Stimulated activated CD4-positive, alpha-beta T cell treated with anti-CD3 and anti-CD28 coated beads, Interleukin-12 subunit alpha, Interleukin-12 subunit beta, amount 100 ng/mL, for 4 hours (primary cell): Measurements from ENCODE around the gene OR52E8.

Experiments used
- DNase-seq: peaks from one replicate; pipeline ENCODE4 v3.0.0-alpha.2; 2020

The OR52E8 gene

GRCh38 chr11:5857590-5857989 is at the start of gene OR52E8:
OR52E8 (minus strand) TSS chr11:5857690; CDS start chr11:5857690, 0 bp downstream.
- no peak for DNase-seq

DNA sequence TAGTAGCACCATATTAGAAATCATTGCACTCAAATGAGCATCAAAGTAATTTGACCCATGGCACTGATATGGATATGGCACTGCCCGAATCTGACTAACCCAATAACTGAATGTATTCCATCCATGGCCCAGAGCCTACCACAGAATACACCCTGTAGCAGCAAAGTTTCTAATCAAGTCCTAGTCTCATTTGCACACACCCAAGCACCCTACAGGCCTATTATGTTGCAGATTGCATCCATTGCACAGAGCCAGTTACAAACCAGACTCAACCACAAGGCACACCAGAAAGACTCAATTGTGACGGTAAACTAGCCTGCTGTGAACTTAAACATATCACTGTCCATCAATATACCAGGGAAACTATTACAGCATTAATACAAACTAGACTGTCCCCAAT is 42.0 kb upstream of the OR52E8 start:
- no peak for DNase-seq

DNA sequence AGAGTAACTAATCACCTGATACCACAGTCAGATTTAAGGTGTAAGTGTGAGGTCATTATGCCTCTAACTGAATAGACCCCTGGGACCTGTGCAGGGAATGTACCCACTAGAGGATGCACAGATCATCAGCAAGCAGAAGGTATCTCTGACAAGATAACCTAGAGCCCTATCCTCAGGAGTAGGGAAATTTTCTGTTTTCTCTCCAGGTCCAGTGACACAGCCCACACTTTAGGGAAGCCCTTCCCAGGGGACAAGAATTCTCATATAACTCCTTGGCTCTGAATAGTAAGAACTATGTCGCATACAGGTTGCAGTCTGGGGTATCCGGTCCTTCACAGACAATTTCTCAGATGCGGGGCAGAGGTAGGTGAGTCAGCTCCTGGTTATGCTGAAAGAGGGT is 35.4 kb upstream of the OR52E8 start, which contains the start of gene OR52E5:
OR52E5 (plus strand) TSS at position 301 of the 400 bp plus-strand sequence. CDS start 7,569 bp downstream, outside the sequence.
- DNase-seq, result no peak

DNA sequence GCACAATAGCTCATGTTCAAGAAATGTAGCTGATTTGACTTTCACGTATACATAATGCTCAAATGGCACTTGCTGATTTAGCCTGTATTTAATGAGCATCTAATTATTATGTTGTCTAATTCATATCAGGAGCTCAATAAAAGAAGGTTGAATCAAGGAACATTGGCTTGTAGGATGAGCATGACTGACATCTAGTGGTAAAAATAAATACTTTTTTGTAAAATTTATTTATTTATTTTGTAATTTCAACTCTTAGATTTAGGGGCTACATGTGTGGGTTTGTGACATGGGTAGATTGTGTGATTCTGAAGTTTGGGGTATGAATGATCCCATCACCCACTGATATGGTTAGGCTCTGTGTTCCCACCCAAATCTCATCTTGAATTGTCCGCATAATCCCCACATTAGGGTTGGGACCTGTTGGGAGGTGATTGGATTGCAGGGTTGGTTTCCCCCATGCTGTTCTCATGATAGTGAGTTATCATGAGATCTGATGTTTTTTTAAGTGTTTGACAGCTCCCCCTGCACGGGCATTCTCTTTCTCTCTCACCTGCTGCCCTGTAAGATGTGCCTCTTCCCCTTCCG is 33.8 kb upstream of the OR52E8 start:
- no peak for DNase-seq

GRCh38 chr11:5887661-5888060 is 30.2 kb upstream of the OR52E8 start:
- DNase-seq, result no peak

DNA sequence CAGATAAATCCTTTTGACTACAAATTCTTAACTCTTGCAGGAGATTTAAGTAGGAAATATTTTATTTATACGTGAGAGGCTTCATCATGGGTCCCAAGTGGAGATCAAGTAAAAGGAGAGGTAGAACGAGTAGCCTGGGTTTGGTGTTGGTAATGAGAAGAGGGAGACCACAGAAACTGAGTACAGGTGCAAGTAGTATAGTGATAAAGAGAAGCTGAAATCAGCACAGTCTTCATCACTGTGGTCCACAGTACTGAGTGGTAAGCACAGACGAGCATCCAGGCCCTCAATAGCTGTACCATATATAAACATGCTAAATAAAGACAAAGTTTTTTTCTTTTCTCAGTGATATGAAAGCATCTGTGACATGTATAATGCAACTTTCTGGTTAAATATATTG is 29.7 kb upstream of the OR52E8 start:
- DNase-seq, result no peak

- DNase-seq, result no peak
These were observed 24.3 kb upstream of the OR52E8 start for GRCh38 chr11:5881756-5882155.

GRCh38 chr11:5880329-5880728 is 22.8 kb upstream of the OR52E8 start, which contains the start of gene OR52E4:
OR52E4 (plus strand) TSS chr11:5880629; CDS start chr11:5884293, 3,664 bp downstream.
- DNase-seq, result no peak

- no peak for DNase-seq
These were observed 21.1 kb upstream of the OR52E8 start for GRCh38 chr11:5878564-5878963.

DNA sequence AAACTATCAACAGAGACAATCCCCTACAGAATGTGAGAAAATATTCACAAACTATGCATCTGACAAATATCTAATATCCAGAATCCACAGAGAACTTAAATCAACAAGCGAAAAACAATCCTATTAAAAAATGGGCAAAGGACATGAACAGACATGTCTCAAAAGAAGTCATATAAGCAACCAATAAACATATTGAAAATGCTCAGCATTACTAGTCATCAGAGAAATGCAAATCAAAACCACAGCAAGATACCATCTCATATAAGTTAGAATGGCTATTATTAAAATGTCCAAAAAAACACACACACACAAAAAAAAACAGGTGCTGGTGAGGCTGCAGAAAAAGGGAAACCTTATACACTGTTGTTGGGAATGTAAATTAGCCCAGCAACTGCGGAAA is 8.3 kb upstream of the OR52E8 start:
- no peak for DNase-seq

DNA sequence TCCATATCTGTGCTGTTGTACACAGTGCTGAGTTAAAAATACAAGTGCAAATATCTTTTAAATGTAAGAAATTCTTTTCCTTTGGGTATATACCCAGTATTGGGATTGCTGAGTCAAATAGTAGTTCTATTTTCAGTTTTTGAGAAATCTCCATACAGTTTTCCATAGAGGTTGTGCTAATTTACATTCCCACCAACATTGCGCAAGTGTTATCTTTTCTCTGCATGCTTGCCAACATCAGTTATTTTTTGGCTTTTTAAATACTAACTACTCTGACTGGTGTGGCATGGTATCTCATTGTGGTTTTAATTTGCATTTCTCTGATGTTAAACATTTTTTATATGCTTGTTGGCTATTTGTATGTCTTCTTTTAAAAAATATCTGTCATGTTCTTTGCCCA is 6.5 kb downstream of the OR52E8 start:
- no peak for DNase-seq

DNA sequence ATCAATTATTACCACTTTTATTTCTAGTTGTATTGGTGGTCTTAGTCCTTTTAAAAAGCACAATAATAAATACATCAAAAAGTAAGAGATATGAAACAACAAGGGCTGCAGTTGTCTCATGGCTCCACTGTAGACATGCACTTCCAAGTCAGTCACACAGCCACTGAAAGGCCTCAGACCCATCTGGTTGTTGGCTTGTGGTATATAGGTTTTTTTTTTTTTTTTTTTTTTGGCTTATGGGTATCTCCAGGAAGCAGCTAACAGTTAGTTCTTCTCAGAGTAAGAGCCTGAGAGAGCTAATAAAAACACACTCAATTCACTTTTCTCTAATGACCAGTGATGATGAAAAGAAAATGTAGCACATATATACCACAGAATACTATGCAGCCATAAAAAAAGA is 9.8 kb downstream of the OR52E8 start:
- DNase-seq, result no peak

GRCh38 chr11:5846701-5847100 is 10.8 kb downstream of the OR52E8 start:
- no peak for DNase-seq

DNA sequence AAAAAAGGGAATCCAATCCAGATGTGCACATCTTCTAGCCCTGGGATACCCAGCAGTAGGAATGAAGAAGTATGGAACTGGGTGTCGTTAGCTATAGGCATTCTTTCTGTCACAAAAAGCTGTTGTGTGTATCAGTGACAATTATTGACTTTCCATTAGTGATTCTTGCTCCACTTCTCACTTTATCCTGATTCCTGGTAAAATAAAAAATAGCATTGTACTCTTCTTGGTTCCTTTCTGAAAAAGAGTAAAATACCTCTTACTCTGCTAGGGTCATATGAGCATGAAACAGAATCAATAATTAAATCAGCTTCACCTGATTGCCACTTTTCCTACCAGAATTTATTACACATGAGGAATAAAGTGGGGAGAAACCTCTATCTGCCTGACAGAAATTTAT is 15.7 kb downstream of the OR52E8 start, which contains the start of gene OR52E6:
OR52E6 (minus strand) TSS at position 101 of the 400 bp plus-strand sequence; CDS start at position 101, 0 bp downstream.
- DNase-seq, result no peak

GRCh38 chr11:5837695-5838094 is 19.8 kb downstream of the OR52E8 start:
- no peak for DNase-seq

- no peak for DNase-seq
These were observed 24.0 kb downstream of the OR52E8 start for GRCh38 chr11:5833446-5833845.

GRCh38 chr11:5831196-5831829 is 26.2 kb downstream of the OR52E8 start:
- DNase-seq, result no peak

DNA sequence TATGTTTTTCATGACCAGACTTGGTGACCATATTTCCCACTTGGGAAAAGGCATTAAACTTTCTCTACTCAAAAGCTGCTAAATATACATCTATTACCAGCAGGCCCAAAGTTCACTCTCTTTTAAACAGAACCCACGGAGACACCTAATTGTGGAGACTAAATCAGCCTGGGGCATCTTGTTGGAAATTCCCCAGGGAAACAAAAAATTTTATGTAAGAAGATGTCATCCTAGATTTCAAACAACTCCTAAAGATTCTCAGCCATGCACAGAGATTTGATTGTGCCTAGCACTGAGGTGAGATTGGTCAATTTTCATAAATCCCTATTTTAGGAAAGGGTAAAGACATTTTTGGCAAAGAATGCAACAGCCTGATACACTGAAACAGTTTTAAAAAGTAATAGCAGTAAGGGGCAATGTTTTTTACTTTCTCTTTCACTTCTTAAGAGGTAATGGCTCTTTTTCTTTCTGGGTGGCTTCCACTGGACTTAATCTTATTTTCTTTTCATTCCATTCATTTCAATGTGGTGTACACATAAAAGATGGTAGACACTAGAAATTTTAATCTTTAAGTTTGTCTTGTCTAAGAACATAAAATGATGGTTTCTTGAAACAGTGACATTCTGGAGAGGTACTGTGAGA is 39.1 kb downstream of the OR52E8 start:
- DNase-seq, result no peak

DNA sequence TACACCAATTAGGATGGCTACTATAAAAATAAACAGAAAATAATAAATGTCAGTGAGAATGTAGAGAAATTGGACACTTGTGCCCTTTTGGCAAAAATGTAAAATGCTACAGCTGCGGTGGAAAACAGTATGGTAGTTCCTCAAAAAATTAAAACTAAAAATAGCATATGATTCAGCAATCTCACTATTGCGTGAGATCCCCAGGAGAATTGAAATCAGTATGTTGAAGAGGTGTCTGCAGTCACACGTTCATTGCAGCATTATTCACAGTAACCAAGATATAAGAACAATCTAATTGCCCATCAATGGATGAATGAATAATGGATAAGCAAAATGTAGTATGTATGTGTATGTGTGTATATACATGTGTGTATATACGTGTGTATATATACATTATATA is 42.0 kb downstream of the OR52E8 start:
- DNase-seq, result no peak

DNA sequence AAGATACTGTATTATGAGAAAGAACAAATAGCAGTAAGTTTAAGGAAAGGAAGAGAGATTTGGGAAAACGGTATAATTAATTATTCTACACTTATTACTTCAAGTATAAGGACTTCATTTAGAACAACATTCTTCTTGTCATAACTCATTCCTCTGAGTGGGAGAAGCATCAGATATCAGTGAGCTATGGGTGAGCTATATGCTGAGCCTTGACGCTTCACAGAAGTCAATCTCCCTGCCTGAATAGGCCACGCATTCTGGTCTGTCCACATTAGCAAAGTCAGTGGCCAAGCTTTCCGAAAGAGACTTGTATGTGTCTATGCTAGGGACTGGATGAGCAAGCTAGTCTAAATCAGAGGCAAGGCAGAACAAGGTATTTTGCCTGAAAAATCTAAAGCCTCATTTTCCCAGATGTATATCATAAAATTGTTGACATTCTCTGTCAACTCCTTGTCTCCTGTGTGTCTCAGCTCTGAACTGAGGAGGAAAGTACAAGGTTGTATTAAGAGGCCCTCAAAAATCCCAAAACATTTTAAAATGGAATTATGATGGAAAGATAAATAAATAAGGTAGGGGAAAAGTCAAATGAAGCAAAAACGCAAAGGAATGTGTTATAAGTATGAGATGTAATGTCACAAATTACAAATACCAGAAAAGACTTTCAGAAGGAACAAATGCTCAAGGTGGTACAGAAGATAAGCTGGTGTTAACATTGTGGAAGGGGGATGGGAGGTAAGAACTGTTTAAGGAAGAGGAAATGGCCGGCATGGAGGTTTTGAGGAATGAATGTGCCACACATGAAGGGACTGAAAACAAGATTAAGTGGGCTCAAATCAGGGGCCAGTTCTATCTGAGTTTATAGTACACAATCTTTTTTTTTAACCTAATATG is 47.3 kb downstream of the OR52E8 start:
- DNase-seq, result no peak

DNA sequence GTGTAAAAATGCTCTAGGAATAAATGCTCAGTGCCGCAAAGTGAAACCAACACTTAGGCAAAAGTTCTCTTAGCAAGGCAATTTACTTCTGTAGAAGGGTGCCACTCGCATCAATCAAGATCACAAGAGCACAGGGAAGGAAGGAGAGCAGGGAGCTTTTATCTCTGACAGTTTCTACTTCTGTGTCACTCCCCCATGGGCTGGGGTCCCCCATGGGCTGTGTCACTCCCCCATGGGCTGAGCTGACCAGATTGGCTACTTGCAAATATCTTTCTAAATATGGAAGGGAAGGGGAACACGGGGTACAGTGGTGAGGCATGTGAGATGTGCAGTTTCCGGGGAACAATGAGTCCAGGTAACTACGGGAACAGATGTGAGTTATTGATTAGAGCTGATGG is 48.4 kb downstream of the OR52E8 start:
- no peak for DNase-seq

DNA sequence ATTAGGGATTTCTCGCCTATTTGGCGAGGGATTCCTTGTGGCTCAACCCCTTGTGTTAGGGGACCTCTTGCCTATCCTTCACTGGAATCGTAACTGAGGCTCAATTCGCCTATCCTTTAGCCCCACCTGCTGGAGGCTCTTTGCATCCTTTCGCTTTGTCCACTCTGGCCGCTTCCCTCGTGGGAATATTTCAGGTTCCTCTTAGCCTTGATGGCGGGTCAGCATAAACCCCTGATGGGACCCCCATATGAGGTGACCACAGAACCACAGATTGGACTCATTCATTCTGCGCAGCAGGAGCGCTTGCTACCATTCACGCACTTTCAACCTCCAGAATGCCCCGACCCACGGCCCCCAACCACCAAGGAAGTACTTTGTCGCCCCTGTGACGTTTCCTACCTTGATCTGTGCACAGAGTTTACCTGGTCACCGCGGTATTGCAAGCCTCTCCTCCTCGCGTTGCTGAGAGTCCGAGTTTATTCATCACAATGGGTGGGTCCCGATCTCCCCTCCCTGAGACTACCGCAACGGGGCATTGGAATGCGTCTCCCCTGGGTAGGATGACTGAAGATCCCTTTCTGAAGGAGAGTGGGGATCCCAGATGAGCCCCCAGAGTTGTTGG is 48.9 kb downstream of the OR52E8 start, which contains the start of gene OR52N2:
OR52N2 (plus strand) TSS at position 425 of the 622 bp plus-strand sequence. CDS start 11,412 bp downstream, outside the sequence.
- DNase-seq, result peak; percentile 54
